Stromal cell of bone marrow (primary cell): Measurements from ENCODE around the gene WDPCP.
"Not testable (repeated sequence)": the region's sequence is repeated elsewhere in the genome, so short reads cannot be mapped to it uniquely, and the experiment has no call there.

Source experiments
- DNase-seq: peaks from one replicate; pipeline ENCODE4 v3.0.0-alpha.2; 2012; ENCODE audit warnings: low read depth

WDPCP gene

GRCh38 chr2:63539416-63540162 lies 48.7 kb downstream of the WDPCP start:
- no peak for DNase-seq

- no peak for DNase-seq
These were observed 49.9 kb downstream of the WDPCP start for GRCh38 chr2:63538390-63538789.

GRCh38 chr2:63537306-63537705 lies 51.0 kb downstream of the WDPCP start:
- peak; percentile 15 for DNase-seq

GRCh38 chr2:63530704-63531279 lies 57.5 kb downstream of the WDPCP start:
- DNase-seq, result no peak

- DNase-seq, result no peak
These were observed 62.4 kb downstream of the WDPCP start for GRCh38 chr2:63525905-63526304.

- DNase-seq, result no peak
These were observed 65.3 kb downstream of the WDPCP start for GRCh38 chr2:63522950-63523349.

DNA sequence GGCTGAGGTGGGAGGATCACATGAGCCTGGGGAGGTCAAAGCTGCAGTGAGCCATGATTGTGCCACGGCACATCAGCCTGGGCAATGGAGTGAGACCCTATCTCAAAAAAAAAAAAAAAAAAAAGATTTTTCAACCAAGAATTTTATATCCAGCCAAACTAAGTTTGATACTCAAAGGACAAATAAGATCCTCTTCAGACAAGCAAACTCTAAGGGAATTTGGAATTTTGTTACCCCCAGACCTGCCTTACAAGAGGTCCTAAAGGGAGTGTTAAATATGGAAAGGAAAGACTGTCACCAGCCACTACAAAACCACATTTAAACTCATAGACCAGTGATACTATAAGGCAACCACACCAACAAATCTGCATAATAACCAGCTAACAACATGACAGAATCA lies 67.5 kb downstream of the WDPCP start:
- DNase-seq, result no peak

DNA sequence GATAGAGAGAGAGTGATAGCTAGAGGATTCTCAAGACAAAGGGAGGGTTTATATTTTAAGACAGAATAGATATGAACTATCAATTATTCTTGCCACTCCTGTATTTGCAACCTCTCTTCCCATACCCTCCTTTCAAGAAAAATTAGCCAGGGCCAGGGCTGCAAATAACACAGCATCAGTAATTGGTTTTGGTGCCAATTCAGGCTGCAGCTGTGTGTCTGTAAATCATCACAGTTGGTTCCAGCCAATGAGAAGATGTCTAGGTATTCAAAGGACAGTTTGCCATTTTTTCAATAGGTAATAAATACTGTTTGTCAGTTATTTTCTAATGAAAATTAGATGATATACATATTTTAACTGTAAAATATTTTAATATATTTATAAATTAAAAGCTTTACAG lies 73.5 kb downstream of the WDPCP start:
- no peak for DNase-seq

GRCh38 chr2:63514237-63514716 lies 74.0 kb downstream of the WDPCP start:
- no peak for DNase-seq

GRCh38 chr2:63506320-63506719 lies 82.0 kb downstream of the WDPCP start:
- DNase-seq, result no peak

DNA sequence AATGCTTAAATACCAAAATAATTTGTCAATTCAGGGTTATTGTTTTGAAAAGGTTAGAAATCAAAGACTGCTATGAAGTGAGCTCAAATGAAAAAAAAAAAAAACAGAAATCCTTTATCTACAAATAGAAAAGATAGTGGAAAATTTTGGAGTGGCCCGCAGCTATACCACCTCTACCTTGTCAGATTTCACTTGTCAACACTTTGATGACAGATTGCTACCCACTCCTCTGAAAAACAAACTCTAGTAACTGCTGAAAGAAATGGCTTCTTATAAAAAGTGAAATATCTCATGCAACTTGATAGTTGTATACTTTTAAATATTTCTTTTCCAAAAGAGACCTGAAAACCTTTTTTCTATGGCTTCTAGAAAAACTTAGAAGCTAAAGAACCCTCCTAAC lies 84.5 kb downstream of the WDPCP start:
- no peak for DNase-seq

- no peak for DNase-seq
These were observed 87.9 kb downstream of the WDPCP start for GRCh38 chr2:63500398-63500797.

DNA sequence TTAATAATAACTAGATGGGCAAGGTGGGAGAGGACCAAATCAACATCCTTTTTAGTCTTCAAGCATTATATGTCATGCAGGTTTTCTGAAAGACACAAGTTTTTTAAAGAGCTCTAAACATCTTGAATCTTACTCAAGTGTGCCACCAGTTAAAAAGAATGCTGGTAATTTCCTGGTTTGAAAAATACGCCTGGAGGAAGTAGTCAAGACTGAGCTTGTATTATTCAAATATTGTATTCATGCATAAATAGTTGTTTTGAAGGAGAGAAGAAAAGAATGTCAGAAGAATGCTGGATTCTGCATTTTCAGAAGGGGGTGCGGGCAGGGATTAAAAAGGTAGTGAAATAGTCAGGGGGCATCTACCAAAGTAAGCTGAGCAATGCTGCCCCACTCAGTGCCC lies 90.7 kb downstream of the WDPCP start:
- no peak for DNase-seq

- DNase-seq, result no peak
These were observed 93.3 kb downstream of the WDPCP start for GRCh38 chr2:63494968-63495367.

DNA sequence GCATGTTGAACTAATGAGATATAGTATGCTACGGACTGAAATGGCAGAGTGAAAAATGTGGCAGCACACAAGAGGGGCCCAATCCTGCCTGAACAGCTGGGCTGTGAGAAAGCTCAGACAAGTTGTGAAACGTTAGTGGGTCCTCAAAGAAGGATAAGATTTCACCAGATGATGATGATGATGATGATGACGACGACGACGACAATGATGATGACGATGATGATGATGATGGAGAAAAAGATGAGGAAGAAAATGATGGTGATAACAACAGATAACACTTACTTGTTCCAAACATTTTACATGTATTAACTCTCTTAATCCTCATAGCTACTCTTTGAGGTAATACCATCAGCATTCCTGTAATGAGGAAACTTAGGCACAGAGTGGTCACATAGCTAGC lies 94.2 kb downstream of the WDPCP start:
- no peak for DNase-seq

GRCh38 chr2:63488118-63488713 lies 100.1 kb downstream of the WDPCP start:
- DNase-seq, result peak; percentile 28

DNA sequence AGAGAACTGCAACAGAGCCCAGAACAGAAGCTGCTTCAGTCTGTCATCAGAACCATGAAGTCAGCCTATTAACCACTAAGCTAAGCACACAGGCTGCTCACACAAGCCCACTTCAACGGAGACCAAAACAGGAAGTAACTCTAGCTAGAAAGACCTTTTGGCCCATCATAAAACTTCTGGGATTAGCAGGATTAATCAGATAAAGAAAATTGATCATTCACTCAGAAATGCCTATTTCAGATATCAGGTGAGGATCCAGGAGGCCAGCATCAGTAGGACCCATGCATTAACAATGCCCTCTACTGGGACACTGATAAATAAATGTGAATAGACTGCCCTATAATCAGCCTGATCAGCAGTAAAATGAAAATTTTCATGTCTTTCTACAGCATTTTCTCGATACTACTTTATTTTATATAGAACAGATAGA lies 101.4 kb downstream of the WDPCP start:
- no peak for DNase-seq

DNA sequence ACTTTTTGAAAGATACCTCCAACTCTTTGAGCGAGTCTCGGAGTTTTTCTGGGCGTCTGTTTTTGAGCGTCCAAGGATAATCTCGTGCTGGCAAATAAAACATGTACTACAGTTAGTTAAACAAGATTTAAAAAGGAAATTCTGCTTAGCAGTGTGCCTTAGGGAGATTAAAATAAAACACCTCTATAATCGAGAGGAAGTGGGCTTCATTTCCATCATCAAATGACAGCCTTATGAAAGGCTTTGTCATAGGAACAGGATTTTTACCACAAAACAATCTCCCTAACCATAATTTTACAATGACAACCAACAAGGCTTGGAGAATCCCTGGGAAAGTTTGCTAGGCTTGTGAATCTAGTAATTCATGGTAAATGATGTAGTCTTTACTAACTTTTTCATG lies 103.4 kb downstream of the WDPCP start:
- no peak for DNase-seq

DNA sequence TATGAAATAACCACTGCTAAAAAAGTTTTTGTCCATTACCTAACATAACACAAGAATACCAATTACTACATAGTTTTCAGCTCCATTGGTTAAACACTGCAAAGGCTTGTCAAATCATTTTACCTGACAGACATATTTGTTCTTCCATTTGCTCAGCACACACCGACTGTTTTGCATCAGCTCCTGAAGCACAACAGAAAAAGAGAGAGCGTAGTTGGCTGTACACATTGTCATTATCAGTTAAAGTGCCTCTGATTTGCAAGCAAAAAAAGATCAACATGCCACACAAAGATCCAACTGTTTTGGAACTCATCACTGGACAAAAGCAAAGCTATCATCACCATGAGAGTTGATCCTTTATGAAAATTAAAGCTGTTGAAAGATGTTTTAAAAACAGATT lies 103.8 kb downstream of the WDPCP start:
- DNase-seq, result no peak

DNA sequence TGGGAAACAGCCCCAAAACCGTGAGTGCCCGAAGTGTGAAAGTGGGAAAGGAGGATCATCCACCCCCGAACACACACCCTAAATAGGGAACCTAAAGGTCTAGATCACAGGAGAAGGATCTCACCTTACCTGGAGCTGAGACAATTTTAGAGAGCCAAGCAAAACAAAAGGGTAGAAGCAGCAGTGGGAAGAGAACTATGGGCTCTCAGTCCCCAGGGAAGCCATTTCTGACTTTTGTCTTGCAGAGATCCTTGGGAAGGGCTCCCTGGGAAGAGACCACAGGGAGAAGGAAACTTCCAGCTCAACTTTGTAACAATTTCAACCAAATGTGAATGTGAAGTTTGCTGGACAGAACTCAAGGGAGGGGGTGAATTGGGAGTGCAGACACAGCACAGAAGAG lies 110.6 kb downstream of the WDPCP start:
- no peak for DNase-seq

DNA sequence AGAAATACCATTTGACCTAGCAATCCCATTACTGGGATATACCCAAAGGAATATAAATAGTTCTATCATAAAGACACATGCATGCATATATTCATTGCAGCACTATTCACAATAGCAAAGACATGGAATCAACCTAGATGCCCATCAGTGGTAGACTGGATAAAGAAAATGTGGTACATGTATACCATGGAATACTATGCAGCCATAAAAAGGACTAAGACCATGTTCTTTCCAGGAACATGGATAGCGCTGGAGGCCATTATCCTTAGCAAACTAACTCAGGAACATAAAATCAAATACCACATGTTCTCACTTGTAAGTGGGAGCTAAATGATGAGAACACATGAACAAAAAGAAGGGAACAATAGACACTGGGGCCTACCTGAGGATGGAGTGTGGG lies 119.0 kb downstream of the WDPCP start:
- not testable (repeated sequence) for DNase-seq

- DNase-seq, result no peak
These were observed 122.6 kb downstream of the WDPCP start for GRCh38 chr2:63465633-63466032.

GRCh38 chr2:63463142-63463541 lies 125.1 kb downstream of the WDPCP start:
- DNase-seq, result no peak
